Stimulated activated CD8-positive, alpha-beta memory T cell treated with anti-CD3 and anti-CD28 coated beads, Interleukin-15, amount 100 ng/mL, for 24 hours (primary cell): ENCODE data around the gene C1QTNF1.

Experiments used
- DNase-seq: peaks from one replicate; pipeline ENCODE4 v3.0.0-alpha.2; 2020; ENCODE audit warnings: low read depth

Gene C1QTNF1

DNA sequence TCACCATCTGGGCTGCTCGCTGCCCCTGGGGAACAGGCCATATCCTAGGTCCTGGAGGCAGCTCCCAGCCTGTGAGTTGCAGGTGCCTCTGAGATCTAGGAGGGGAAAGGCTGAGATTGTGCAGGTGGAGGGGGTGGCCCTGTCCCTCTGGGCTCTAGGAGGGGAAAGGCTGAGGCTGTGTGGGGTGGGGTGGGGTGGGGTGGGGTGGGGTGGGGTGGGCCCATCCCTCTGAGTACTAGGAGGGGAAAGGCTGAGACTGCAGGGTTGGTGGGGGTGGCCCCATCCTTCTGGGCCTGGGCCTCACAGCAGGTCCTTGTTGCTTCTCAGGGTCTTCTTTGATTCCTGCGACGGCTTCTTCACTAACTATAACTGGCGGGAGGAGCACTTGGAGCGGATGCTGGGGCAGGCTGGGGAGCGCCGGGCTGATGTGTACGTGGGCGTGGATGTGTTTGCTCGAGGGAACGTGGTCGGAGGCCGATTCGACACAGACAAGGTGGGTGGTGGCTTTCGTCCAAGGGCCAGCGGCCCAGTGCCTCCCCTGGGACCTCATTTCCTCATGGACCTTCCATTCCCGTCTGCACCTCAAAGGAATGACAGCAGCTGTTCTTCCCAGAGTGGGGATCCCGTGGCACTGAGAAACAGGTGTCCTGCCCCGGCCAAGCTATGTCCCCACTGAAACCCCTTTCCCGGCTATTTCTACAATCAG lies 57.8 kb downstream of the C1QTNF1 start:
- no peak for DNase-seq

DNA sequence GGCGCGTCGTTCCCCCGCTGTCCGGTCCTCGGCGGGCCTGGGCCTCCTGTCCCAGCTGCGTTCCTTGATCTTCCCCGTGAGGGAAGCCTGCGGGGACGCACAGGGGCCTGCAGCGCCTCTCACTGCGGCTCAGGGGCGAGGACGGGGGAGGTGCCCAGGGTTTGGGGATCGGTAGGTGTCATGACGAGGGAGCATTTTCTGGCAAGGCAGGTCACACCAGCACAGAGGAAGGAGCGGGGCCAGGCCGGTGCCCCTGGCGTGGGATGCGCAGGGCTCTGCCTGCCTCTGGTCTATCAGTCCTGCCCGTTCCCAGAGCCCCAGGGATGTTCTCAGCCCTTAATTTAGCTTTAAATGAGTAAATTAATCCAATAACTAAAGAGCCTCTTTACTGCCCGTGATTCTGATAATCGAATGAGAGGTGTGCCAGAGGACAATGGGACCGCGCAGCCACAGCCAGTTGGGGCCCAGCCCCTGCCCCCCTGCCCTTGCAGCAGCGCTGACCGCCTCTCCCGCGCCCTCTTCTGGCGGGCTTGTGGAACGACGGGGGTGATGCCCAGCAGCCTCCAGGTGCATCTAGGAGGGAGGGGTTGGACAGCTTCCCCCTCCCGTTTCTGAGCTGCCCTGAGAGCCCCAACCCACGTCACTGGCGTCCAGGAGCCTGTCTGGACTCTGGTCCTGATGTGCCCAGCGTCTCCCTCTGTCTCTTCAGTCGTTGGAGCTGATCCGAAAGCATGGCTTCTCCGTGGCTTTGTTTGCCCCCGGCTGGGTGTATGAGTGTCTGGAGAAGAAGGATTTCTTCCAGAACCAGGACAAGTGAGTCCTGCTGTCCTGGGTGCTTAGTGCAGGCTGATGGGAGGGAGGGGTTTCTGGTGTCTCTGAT lies 58.6 kb downstream of the C1QTNF1 start:
- peak; percentile 31 for DNase-seq

DNA sequence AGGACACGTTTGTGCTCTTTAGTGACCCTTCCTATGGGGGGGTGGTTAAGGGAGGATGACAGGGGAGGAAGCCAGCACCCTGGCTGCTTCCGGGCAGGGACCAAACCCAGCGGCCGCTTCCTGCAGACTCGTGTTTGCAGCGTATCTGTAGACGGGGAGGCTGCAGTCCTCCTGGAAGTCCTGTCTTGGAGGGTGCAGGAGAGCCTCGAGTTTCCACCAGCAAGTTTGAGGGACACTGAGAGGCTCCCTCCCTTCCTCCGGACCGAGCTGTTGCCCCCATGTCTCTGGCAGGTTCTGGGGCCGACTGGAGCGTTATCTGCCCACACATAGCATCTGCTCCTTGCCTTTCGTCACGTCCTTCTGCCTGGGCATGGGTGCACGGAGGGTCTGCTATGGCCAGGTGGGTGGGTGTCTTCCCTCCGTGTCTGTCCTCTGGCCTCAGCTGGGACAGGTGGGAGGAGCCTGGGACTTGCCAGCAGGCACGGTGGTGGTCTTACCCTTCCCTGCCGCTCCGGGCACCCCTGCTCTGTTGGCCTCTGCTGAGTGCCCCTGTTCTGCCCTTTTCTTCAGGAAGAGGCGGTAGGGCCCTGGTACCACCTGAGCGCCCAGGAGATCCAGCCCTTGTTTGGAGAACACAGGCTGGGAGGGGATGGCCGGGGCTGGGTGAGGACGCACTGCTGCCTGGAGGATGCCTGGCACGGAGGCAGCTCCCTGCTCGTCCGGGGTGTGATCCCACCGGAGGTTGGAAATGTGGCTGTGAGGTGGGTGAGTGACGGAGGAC lies 59.4 kb downstream of the C1QTNF1 start:
- no peak for DNase-seq

DNA sequence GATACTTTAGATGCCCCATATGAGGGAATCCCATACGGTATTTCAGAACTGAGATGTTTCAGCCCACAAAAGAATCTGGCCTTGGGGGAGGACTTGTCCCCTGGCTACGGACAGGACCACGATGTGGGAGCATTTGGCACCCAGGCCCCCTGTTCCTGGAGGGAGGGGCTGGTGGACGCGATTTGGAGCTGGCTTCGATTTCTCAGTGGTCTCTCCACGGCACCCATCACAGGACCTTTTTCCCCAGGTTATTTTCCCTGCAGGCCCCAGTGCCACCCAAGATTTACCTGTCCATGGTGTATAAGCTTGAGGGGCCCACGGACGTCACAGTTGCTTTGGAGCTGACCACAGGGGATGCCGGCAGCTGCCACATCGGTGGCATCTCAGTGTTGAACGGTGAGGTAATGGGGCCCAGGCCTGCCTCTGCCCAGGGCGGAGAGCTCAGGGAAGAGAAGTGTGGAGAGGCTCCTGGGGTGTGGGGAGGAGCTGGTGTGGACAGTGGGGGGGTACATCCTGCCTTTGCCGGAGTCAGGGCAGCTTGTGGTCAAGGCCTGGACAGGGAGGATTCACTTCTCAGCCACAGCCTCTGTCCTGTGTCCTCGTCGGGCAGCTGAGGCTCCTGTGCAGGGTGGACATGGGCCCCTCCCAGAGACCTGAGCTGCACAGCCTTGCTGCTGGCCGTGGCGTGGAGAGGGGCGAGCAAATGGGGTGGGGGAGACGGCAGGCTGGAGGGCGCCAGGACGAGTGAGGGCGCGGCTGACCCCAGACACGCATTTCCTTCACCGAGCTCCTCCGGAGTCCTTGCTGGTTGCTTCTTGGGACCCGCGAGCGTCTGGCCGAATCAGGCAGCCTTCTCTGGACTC lies 60.6 kb downstream of the C1QTNF1 start:
- no peak for DNase-seq

DNA sequence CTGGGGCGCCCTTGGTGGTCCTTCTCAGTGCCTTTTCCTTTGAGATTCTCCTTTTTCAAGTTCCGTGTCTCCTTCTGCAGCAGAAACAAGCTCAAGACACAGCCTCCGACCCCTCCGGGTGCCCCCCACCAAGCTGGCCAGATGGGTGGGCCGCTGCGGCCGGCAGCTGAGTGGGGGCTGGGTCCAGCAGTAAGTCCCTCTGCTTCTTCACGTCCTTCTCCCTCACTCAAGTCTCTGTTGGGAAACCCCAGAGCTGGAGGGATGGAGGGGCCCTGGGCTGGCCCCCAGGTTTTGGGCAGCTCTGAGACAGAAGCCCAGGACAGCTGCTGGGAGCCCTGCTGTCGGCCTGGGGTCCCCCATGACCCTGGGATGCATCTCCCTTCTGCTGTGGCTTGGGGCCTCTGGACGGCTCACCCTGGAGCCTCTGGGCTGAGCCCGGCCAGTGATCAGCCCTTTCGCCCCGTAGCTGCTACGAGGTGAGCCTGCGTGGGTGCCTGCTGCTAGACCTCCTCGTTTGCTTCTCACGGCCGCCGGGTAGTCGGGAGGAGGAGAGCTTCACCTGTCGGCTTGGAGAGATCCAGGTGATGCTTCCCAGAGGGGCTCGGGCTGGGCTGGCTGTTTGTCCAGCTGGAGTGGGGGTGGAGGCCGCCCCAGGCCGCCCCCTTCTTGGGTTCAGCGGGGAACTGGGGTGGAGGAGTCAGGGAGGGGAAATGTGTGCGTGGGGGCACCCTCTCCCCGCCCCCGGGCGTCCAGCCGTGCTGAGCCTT lies 61.4 kb downstream of the C1QTNF1 start:
- DNase-seq, result no peak

DNA sequence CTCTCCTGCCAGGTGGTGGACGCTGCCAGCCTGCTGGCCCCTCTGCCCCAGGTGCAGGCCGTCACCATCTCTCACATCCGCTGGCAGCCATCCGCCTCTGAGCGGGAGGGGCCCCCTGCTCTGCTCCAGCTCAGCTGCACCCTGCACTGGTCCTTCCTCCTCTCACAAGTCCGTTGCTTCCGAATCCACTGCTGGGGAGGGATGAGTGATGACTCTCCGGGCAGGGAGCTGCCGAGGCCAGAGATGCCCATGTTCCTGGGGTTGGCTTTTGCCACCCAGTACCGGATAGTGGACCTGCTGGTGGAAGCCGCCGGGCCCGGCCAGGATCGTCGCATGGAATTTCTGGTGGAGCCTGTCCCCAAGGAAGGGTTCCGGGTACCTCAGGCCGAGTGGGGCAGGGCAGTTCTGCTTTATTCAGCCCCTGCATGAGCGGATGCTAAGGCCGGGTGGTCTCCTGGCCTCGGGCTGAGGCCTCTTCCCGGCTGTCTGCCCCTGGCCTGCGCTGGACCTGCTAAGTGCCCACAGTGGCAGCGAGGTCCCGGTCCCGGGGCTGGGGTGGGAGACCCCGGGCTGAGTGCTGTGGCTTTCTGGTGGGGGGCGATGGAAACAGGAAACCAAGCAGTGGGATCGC lies 62.1 kb downstream of the C1QTNF1 start:
- DNase-seq, result no peak

DNA sequence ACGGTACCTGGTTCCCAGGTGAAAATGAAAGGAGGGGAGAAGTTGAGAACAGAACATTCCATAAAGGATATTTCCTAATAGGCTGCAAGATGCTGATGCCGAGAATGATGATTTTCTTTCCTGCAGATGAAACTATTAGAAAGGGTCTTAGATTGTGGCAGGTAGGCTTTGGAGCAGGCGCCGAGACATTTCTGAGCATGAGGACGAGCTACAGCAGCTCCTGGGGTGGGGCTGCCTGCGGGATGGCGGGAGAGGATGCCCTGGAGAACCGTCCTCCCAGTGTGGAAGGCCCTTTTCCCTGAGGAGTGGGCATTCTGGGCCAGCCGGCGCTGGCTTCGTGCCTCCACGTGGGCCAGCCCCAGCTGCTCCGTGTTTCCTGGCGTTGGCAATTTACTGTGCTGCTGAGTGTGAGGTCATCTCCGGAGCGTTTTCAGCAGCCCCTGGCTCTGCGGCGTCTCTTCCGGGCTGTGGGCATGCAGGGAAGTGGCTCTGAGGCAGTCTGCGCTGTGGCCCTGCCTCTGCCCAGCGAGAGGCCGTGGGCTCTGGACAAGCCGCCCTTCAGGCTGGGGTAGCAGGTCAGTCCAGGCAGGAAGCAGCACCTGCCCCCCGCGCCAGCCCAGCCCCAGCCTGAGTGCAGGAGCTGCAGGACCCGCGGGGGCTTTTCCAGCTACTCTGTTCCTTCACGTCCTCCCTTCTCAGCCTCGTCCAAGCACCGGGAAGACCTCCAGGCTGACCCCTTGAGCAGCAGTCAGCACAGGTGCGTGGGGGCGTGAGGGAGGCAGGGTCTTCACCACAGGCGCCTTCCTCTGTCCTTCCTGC lies 62.8 kb downstream of the C1QTNF1 start:
- no peak for DNase-seq

DNA sequence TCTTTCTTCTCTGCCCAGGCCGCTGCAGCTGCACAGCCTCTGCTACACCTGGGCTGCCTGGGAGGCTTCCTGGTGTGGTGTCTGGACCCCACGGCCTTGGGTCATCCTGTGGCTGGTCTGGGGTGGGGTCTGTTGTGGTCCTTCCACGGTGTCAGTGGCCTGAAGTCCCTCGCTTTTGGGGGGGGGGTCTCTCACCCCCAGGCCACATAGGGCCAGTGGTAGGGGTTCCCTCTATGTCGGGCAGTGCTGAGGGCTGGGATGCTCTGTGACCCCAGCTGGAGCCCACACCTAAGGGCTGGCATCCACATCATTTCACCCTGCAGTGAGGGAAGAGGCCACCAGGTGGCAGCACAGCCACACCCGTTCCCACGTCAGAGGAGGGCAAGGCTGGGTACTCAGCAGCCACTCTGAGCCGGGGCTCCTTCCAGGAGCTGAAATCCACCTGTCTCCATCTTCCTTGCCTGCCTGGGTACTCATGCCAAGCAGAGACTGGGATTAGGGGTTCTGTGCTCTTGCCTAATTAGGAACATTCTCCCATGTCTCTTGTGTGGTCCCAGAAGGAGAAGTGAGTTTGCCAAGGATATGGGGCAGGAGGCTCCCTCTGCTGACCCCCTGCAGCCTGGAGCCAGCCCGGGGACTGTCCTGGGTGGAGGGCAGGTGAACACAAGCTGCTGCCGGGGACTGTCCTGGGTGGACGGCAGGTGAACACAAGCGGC lies 63.6 kb downstream of the C1QTNF1 start:
- DNase-seq, result peak; percentile 69

DNA sequence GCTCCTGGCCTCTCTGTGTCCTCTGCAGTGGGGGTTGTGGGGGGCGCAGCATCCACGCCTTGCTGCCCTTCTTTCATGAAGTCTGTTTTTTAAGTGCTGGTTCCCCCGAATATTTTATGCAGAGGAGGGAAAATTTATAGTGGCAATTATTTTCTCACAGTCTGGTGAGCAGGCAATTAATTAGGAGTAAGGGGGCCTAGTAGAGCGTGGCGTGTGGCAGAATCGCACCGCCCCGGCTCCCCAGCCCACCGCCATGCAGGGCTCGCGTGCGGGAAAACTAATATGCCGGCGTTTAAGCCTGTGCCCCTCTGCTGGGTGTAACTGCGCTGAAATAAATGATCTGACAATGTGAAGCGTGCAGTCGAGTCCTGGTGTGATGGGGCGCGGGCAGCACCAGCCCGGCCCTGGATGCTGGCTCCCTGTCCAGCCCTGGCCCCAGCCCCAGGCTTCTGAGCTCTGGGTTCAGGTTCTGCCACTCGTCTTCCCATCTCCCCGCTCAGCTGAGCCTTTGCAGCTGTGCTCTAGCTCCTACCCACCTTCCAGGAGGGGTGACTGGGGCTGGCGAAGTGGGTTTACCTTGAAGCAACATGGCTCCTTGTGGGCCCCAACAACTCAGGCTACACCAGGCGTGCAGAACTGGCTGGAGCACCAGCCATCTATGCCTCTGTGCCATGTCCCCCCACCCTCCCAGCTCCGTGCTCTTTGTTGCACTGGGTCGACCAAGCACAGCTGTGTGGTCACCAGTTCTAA lies 64.5 kb downstream of the C1QTNF1 start:
- DNase-seq, result no peak

DNA sequence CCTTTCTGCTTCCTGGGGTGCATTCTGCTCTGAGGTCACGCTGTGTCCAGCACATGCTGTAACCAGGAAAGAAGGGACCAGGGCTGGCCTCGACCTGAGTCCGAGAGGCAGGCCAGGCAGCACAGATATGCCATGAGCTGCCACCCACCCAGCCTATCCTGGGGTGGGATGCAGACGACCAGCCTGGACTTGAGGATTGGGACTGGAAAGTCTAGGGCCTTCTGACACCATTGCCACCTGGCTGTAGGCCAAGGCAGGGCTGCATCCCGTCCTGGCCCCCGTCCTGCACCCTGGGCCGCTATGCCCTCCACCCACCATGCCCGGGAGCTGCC lies 65.0 kb downstream of the C1QTNF1 start:
- DNase-seq, result no peak

DNA sequence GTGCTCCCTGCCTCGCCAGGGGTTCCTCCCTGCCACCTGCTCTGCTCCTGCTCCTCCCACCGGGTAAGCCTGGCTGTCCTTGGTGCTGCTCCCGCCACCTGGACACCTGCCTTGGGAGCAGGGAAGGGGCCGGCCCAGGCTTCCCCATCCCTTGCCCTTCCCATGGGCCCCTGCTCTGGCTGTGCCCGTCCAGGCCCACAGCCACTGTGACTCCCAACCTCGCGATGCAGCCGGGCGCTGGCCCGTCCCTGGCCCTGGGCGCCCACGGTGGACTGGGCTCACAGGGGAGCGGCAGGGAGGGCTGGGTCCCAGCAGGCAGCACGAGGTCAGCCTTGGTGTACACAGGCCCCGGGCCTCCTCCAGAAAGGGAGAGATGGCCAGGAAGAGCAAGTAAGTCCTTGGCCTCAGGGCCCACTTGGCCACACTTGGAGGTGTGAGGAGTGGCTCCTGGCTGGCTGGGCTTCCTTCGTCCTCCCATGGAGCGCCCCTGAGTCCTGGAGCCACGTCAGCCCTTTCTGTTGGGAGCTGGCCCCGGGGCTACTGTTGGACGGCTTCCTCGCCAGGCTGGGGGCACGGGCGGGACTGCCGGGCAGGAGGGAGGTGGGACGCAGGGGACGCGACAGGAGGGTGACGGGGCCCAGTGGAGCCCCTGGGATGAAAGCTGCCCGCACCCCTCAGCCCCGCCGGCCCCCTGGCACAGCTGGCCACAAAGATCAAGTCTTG lies 65.9 kb downstream of the C1QTNF1 start:
- no peak for DNase-seq

DNA sequence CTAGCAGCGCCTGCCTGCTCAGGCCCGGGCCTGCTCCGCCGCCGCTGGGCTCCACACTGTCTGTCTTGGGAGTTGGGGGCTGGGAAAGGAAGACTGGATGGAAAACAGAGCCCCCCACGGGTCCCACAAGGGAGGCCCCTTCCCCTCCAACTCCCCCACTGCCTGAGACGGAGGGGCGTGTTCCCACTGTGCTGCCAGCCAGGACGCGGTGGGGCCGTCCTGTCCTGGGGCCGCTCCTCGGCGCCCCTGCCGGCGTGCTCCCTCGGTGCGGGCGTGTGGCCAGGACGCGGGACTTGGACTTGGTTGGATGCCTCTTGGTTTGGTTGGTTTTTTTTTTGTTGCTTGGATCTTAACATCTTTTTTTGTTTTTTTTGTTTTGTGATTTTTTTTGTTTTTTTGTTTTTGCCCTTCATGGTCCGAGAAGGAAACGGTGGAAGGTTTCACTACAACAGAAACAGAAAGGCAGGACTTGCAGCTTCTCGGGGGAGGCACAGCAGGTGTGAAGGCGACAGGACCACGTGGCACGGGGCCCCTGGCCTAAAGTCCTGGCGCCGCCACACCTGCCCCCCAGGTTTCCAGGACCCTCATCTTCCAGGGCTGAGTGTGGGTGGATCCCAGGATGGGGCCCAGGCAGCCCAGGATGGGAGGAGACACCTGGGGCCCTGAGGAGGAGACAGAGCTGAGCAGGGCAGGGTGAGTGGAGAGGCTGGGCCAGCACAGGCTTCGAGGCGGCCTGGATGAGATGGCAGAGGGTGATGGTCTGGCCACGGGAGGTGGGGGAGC lies 66.7 kb downstream of the C1QTNF1 start:
- no peak for DNase-seq

DNA sequence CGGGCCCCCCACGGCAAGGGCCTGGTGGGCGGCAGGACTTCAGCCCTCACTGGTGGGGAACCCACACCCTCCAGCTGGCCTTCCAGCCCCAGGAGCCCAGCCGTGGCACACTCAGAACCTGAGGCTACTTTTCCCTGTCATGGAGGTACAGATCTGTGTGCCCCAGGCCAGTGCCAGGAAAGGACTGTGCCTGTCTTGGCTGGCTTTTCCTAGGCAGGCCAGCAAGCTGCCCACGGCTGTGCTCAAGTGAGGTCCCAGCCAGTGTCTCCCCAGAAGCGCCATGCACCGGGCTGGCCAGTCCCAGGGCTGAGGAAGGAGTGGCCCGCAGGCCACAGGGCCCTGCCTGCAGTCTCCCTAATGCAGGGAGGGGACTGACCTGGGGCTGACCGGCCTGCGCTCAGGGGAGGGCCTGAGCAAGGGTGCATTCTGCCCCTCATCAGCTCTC lies 67.3 kb downstream of the C1QTNF1 start:
- DNase-seq, result no peak

DNA sequence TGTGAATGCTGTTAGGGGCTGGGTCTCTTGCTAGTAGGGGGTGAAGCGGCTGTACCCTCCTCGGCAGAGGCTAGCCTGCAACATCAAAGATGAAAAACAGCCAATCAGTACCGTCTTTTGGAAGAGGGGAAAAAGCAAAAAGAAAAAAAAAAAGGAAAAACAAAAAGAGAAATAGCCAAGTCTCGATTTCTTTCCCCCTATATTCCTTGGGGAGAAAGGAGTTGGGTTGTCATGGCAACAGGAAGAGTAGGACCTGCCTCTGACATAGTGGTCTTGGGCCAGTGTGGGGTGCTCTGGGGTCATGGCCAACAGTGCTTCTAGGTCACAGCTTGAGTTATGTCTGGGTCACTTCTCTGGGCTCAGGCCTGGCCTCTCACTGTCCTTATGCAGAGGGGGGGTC lies 68.6 kb downstream of the C1QTNF1 start:
- no peak for DNase-seq

DNA sequence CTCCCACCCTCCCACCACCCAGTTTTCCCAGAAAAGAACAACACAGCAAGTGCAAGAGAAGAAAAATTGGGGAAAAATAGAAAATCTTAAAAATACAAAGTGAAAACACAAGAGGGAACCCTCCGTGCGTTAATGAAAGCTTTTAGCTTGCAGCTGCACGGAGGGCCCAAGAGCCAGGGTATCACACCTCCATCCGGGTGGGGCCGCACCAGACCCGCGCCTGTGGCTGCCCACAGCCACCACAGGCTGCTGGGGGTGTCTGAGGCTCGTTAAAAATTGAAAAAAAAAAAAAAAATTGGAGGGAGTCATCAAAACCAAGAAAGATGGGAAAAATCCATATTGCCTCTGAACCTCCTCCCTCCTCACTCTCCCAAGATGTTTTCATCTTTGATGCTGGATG lies 69.3 kb downstream of the C1QTNF1 start:
- no peak for DNase-seq

DNA sequence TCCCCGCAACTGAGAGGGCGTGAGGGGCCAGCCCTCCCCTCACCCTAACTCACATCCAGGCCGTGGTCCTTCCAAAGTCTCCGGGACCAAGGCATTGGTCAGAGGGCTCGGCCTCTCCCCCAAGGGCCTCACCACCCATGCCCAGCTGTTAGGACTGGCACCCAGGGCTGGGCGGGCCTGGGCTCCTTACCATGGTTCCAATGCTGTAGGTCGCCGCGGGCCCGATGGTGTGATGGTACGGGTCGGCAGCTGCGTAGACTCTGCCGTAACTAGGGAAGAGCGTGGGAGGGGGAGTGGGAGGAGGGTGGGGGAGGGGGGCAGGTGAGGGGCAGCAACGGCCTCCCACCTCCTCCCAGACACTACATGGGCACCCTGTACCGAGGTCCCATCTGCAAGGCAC lies 70.3 kb downstream of the C1QTNF1 start:
- DNase-seq, result no peak
